PFSK-1 (cell line): ENCODE results near the gene MYH15.

Experiments used
- POLR2AphosphoS5 ChIP-seq: IDR thresholded peaks from 2 replicates; pipeline ENCODE4 v1.6.1; 2012; ENCODE audit warnings: low read depth, mild to moderate bottlenecking, control low read depth, low read length, moderate library complexity
- TAF1 ChIP-seq: IDR thresholded peaks from 2 replicates; pipeline ENCODE4 v1.6.1; 2012; ENCODE audit warnings: low read length, control low read depth, borderline replicate concordance; ENCODE audit not compliant: insufficient read depth

DNA sequence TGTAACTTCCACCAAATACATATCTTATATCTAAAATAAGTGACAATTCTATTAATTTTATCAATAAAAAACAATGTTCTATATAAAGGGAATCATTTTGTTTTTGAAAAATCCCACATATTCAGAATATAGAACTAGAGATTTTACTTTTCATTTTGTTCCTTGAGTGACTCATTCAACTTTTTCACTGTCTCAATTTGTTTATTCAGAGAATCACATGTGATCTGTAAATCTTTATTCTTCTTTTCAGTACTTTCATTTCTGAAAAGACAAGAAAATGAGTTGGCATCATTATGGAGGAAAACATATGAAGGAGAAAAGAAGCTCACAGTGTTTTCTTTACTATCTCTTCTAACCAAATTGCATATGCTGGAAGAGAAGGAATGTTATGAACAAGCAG is 43.8 kb upstream of the MYH15 start:
- TF ChIP-seq POLR2AphosphoS5 (no peak), TAF1 (no peak)
